Inflammatory macrophage treated with lipopolysaccharide for 1 hour (primary cell): ENCODE measurements around the gene HDLBP.
"Not testable (repeated sequence)": the region's sequence is repeated elsewhere in the genome, so short reads cannot be mapped to it uniquely, and the experiment has no call there.

Experiments
- DNase-seq, 2 donors: peaks; one replicate each; pipeline ENCODE4 v3.0.0-alpha.2; 2020 to 2022

Gene HDLBP

GRCh38 chr2:241334813-241335212, 19.3 kb upstream of the HDLBP start:
- DNase-seq, result no peak

- no peak for DNase-seq
Observed at GRCh38 chr2:241330616-241330981, 15.1 kb upstream of the HDLBP start.

DNA sequence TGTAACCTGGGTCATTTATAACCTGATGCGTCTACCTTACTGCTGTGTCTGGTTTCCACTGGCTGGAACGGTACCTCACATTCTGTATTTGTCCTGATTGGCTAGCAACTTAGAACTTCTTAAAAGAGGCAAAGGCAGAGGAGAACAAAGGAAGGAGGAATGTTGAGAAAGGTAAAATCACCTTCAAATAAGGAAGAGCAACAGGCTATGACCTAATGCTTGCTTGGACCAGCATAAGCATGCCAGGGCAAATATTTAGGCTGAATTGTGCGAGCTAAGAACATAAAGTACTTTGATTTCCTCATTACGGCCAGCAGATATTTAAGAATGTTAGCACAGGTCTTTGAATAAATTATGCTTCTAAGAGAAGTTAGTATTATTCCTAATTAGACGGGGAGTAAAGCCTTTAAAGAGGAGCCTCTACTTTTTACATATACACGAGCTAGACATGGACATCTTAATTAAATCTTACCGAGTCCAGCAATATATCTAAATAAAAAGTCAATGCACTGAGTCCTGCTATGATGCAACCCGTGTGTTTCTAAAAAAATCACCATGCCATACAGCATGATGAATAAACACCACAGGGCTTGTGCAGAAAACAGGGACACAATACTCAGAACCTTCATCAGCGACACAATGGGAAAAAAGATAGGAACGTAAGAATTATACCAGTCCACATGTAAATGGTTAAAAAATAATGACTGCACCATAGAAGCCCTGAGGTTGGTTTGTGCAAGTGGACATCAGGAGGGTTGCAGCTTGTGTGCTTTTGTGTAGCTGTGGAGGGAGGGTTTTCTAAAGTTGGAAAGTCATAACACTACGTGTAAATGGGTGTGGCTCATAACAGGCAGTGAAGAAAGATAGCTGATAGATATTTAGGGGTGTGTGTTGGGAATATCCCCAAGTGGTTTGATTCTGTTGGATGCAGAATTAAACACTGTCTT, 14.5 kb upstream of the HDLBP start:
- no peak for DNase-seq

GRCh38 chr2:241325257-241325656, 9.8 kb upstream of the HDLBP start:
- DNase-seq, result no peak

- DNase-seq, result peak; percentile 54 to 69
Observed at GRCh38 chr2:241324775-241325174, 9.3 kb upstream of the HDLBP start.

DNA sequence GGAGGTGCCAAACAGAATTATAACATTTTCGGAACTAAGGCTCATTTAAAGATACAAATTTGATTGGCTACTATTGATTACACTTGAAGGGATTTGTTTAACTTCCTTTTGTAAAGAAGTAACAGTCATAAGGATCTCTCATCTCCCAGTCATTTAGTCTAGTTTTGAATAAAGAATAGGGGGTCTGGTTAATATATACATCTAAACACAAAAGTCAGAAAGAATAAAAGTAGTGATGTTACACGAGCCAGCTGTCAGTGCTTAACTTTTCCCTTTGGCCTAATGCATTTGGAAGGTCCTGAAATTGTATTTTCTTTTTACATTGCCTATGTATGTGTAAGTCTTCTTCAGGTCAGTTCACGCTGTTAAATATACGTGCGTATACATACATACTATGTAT, 8.3 kb upstream of the HDLBP start:
- no peak for DNase-seq

DNA sequence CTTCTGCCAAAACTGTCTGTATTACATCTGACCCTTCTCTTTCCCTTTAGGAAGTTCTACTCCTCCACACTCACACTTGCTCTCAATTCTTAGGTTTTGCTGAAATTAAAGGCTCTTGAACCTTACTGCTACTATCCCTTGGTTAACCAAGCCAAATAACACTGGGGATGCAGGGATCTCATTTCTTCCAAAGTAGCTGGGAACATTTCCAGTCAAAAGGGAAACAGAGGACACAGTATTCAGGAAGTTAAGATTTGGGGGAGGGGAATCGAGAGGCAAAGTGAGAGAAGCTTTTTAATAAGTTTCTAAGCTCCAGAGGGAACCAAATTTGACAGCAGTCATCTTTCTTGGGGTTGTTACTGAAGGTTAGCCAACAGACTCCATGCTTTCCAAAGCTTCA, 6.4 kb upstream of the HDLBP start:
- peak in 1 of 2 donors; percentile 12 for DNase-seq

GRCh38 chr2:241321033-241321432, 5.6 kb upstream of the HDLBP start:
- no peak for DNase-seq

DNA sequence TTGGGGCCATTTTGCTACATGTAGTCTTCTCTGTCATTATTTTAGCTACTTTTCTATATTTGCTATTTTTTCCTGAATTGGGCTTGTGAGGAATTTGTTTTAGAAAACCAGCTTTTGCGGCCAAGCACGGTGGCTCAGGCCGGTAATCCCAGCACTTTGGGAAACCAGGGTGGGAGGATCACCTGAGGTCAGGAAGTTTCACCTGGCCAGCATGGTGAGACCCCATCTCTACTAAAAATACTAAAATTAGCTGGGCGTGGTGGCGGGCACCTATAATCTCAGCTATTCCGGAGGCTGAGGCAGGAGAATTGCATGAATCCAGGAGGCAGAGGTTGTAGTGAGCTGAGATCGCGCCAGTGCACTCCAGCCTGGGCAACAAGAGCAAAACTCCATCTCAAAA, 4.9 kb upstream of the HDLBP start:
- no peak for DNase-seq

GRCh38 chr2:241318830-241319229, 3.4 kb upstream of the HDLBP start:
- not testable (repeated sequence) for DNase-seq

DNA sequence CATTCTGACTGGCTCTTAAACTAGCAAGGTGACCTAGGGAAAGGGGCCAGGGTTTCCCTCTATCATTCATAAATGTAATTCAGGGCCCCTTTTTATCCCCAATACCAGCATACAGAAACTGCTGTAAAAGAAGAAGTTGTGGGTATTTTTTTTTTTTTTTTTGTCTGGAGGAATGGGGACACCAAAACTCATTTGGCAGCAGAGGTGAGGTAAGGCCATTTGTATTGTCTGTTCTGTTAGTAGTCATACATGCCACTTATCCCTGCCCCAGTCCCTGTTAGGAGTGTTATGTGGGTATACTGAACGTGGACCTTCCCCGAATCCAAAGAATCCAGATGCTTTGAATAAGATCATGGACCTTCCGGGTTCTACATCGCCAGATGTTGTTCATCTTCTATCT, 1.9 kb upstream of the HDLBP start:
- DNase-seq, result peak; percentile 42 to 49

DNA sequence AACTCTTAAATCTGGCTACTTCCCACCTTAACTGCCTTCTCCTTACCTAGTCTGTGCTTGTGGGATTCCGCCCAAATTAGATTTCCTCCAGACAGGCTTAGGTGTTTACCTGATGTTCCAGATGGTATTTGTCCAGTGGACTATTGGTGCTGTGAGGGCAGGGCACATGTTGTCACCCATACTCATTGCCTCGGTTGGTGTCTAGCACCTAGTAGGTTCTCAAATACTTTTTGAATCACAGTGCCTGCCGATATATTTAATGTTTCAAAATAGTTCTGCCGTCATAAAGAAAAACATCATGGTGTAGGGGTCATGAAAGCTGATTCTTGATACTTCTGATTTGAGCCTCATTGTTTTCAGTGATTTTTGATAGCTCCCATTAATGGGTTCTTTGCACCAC, 1.4 kb upstream of the HDLBP start:
- peak in 1 of 2 donors; percentile 2 for DNase-seq

DNA sequence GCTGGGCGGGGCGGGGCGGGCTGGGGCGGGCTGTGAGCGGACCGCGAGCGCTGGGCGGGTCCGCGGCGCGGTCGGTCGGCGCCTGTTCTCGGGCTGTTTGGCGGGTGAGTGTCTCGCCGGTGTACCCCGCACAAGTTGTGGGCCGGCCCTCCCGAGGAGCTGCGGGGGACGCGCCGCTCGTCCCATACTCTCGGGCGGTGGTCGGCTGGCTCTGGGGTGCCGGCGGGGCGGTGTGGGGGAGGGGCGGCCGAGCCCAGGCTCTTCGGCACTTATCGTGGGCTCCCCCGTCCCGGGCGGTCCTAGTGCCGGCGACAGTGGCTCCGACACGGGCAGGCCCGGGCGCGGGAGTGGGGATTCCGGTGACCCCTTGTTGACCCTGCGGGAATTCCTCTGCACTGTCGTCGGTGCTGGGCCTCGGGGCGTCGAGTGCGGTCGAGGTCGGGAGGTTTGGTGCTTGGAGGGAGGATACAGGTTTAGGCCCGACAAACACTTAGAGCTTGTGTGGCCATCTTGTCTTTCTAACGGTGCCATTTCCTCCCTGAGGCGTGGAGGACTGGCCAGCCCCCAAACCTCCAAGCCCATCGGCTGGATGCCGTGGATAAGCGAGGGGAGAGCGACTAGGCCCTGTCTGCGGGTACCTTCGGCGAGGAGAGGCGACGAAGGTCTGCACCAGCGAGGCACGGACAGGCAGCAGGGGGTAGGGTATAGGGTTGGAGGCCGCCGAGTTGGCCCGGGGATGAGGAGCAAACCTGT, 583 bp upstream of the HDLBP start, which contains the start of gene SEPTIN2:
SEPTIN2 (plus strand) TSS at position 47 of the 753 bp plus-strand sequence. CDS start 8,308 bp downstream, outside the sequence.
- DNase-seq, result peak; percentile 74 to 75

DNA sequence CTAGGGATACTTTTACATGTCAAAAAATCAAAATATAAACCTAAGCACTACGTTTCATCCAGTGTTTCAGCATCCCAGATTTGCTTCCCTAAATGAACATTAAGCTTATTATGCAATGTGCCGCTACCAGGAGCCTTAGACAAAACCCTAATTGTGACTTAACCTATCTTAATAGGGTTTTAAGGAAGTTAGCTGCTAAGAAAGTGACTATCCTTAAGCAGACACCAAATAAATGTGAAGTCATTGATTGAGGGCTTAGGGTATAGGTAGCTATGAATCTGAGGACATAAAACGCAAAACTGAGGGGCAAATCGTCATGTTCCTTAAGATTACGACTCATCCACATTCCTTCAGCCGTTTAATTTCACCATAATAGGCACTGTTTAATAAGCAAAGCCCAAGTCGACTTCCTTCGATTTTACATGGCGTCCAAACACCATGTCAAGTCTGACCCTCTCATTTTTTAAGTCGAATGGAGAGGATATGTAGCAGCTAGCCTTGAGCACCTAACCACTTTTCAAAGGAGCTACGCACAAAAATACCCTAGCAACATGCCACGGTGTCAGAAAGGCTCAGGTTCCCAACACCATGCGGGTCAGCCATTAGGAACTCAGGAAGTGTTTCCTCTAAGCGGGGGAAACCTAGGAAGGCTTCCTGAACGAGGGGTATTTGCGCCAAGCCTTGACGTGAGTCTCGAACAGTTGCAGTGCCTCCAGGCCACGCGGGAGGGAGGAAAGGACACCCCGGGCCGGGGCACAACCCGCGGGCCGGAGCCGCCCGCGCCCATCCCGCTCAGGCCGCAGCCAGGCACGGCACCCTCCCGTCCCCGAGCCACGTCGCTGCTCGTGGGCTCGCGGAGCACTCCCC, 1.0 kb downstream of the HDLBP start:
- peak; percentile 81 to 86 for DNase-seq

GRCh38 chr2:241313543-241314095, 1.9 kb downstream of the HDLBP start:
- DNase-seq, result peak; percentile 67 to 72

DNA sequence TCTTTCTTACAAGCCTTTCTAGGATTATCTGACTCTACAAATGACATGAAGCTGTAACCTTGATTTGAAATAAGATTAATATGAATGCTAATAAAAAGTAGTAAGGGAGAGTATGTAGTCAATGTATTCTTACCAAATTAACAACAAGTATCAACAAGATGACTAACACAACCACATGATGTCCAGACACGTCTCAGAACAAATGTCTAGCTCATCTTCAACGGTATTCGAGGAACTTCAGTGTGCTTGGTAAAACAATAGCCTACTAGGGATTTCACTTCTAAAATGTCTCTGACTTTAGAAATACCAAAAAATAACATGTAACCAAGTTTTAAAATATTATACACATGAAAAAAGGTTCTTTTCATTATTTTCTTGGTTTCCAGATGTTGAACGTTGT, 3.4 kb downstream of the HDLBP start:
- DNase-seq, result peak; percentile 43 to 50

GRCh38 chr2:241310917-241311566, 4.4 kb downstream of the HDLBP start:
- no peak for DNase-seq

DNA sequence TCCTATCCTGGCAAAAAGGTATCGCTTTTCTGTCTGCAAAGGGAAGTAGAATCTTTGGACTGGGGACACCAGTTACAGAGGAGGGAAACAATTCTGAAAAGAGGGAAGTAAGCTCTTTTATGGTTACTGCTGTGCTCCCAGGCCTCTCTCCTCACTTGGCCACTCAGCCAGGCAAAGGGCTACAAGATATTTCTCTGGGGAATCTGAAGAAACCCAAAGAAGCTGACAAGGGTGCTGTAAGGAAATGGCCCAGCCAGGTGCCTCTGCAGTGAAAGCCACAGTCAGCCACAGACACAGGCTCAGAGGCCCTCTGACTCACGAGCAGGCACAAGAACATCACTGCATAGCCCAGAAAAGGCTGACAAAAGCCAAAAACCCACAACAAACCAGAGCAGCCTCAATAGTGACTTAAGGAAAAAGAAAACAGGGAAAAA, 5.8 kb downstream of the HDLBP start:
- DNase-seq, result peak; percentile 37 to 39

GRCh38 chr2:241308832-241309500, 6.5 kb downstream of the HDLBP start:
- DNase-seq, result no peak

- no peak for DNase-seq
Observed at GRCh38 chr2:241308267-241308666, 7.2 kb downstream of the HDLBP start.

GRCh38 chr2:241307055-241307454, 8.4 kb downstream of the HDLBP start:
- DNase-seq, result no peak
